Stimulated activated effector memory CD8-positive, alpha-beta T cell treated with anti-CD3 and anti-CD28 coated beads, Interleukin-12 subunit alpha, Interleukin-12 subunit beta, amount 100 ng/mL, for 72 hours (primary cell): ENCODE data around the gene PFKM.
A peak's percentile ranks its signal among the peaks of the same experiment; 100 is the strongest.
"Not testable (repeated sequence)": the region's sequence is repeated elsewhere in the genome, so short reads cannot be mapped to it uniquely, and the experiment has no call there.

Source experiments
- ATAC-seq: fragments of 150-1000 bp; cut with Tn5 transposase; 2 replicates; pipeline ENCODE4 v1.10.0; 2021
- DNase-seq, 2 donors: peaks; one replicate each; pipeline ENCODE4 v3.0.0; 2021 to 2022; ENCODE audit warnings: low spot score in 2 of 2
- H3K27ac Mint-ChIP-seq: one replicate; pipeline ENCODE4 v1.8.0; 2022; ENCODE audit warnings: mild to moderate bottlenecking, mixed read lengths
- H3K36me3 Mint-ChIP-seq: one replicate; pipeline ENCODE4 v1.8.0; 2022; ENCODE audit warnings: mild to moderate bottlenecking, mixed read lengths
- H3K4me1 Mint-ChIP-seq: one replicate; pipeline ENCODE4 v1.8.0; 2022; ENCODE audit warnings: mixed read lengths
- H3K4me3 Mint-ChIP-seq: one replicate; pipeline ENCODE4 v1.8.0; 2022; ENCODE audit warnings: mild to moderate bottlenecking, mixed read lengths
- H3K9me3 Mint-ChIP-seq: one replicate; pipeline ENCODE4 v1.8.0; 2022; ENCODE audit warnings: mixed read lengths

The PFKM gene

DNA sequence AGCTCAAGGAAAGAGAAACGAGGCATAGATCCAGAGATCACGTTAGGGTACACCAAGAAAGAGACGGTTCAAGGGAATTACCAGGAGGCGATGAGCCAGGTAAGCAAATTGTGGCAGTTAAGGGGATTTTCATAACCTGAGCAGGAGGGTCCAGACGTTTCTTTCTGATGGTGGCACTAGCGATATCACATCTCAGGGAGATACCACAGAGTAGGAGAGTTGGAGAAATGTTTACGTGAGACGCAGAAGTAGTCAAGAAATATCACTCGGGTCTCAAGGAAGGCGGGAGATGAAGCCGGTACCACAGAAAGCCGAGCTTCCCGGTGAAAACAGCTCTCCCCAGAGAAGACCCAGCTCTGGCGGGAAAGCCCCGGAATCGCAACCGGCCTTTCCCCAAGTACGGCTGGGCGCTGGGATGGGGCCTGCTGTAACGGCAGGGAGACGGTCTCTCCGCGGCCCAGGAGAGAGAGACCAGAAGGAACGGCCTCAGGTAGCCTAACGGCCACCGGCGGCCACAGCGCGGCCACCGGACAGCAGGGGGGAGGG, 13.8 kb upstream of the PFKM start:
- peak in 1 of 2 donors; percentile 39 for DNase-seq
- Mint-ChIP-seq H3K4me1 (peaks cover 41% of the 10 kb centered on the region), H3K27ac (peak overlapping the region; percentile 97), H3K36me3 (peaks cover 18% of the 10 kb centered on the region), H3K4me3 (peak overlapping the region; percentile 84), H3K9me3 (no peaks in the 10 kb centered on the region)
- ATAC-seq: peak; percentile 62

DNA sequence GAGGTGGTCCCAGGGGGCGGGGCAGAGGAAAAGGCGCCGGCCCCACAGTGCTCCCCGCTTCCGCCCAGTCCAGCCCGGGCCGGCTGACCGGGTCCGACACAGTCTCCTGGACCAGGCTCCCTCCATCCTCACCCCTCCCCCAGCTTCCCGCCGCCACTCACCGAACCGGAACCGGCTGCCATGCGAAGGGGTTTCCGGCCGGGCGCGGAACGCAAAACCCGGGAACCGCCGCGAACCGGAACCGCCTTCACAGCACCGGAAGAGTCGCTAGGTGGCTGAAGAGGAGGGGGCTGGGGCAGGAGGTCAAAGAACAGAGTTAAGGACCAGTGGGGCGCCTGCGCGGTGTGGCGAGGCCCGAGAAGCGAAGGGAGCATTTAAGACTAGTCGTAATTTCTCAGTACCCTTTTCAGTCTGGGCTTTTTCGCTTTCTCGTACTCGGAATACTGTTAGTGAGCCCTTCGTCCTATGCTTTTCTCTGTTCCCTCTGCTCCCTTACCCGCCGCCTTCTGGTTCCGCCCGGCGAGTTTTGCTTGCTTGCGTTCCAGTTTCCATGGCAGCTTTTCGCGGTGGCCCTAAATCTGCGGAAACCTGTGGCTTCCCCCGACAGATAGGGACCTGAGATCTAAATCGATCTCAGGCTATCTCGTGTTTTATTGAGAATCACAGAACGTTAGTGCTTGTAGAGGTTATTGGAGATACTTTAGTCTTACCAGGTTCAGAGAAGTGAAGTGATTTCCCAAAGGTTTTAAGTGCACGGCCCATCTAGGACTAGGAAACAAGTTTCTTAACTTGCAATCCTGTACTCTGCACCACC, 13.1 kb upstream of the PFKM start, which contains the start of gene SENP1:
TSS of gene SENP1 (minus strand) at position 213 of the 814 bp plus-strand sequence. CDS start 4,607 bp downstream, outside the sequence.
- Mint-ChIP-seq H3K9me3 (no peaks in the 10 kb centered on the region), H3K4me1 (peaks cover 41% of the 10 kb centered on the region), H3K36me3 (peaks cover 18% of the 10 kb centered on the region), H3K4me3 (peak within 1 kb of the TSS; percentile 84), H3K27ac (peak within 1 kb of the TSS; percentile 97)
- DNase-seq (peak; percentile 79 to 97), ATAC-seq (peak; percentile 90)

DNA sequence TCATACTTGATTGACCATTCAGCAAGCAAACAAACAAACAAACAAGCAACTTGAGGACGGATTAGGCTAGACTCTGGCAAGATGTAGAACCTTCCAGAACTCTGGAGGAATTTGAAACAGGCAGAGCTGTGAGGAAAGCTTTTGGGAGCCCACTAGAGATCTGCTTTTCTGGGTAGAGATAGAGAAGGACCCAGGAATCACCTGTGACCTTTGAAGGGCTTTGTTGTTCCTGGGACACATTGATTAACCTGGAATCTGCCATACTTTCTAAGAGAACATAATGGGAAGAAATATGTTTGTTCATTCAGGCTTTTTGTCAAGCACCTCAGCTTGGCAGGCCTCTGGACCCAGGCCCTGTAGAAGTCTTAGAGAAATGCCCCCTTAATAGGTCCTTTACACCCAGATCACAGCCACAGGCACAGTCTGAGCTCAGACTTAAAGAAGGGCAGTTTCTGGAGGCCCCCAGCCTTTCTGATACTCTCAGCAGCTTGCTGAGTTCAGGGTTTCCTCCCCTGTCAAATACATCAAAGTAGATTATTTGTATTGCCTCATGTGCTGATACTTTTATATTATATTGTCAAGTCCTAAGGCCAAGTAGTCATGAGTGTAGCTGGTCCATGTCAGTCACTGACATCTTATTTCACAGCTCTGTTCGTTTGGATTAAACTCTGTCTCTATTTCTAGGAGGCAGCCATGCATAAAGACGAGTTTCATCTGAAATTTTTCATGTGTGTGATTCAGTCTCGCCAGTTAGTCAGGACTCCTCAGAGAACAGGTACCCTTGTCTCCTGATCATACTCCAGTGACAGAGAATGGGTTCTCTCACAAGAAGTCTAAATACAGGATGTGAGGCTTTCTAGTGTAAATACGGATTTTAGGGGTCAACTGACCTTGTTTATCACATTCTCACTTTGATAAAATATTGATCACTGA, 12.2 kb upstream of the PFKM start:
- ATAC-seq (no peak), DNase-seq (no peak)
- peaks cover 41% of the 10 kb centered on the region for H3K4me1 Mint-ChIP-seq
- peak overlapping the region; percentile 97 for H3K27ac Mint-ChIP-seq
- peak overlapping the region; percentile 84 for H3K4me3 Mint-ChIP-seq
- peaks cover 18% of the 10 kb centered on the region for H3K36me3 Mint-ChIP-seq
- H3K9me3 Mint-ChIP-seq: no peaks in the 10 kb centered on the region

DNA sequence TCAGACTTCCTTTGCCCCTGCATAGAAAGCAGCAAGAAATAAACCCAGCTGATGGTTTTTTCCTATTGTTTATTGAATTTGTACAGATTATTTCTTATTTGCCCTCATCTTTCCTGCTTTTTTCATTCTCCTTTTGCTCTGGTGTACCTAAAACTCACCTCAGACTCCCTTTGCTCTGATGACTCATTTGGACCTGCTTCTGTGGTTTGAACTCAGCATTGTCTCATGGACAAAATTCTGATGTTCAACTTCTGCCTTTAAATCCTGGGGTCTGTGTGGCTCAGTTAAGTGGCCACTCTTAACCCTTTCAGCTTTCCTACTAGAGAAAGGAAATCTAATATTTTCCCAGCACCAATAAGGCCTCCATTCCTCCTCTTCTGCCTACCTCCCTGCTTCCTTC, 9.7 kb upstream of the PFKM start:
- Mint-ChIP-seq H3K9me3 (no peaks in the 10 kb centered on the region), H3K4me1 (peaks cover 26% of the 10 kb centered on the region), H3K27ac (no peak overlapping the region), H3K36me3 (peaks cover 18% of the 10 kb centered on the region), H3K4me3 (no peak overlapping the region)
- ATAC-seq (no peak), DNase-seq (no peak)

DNA sequence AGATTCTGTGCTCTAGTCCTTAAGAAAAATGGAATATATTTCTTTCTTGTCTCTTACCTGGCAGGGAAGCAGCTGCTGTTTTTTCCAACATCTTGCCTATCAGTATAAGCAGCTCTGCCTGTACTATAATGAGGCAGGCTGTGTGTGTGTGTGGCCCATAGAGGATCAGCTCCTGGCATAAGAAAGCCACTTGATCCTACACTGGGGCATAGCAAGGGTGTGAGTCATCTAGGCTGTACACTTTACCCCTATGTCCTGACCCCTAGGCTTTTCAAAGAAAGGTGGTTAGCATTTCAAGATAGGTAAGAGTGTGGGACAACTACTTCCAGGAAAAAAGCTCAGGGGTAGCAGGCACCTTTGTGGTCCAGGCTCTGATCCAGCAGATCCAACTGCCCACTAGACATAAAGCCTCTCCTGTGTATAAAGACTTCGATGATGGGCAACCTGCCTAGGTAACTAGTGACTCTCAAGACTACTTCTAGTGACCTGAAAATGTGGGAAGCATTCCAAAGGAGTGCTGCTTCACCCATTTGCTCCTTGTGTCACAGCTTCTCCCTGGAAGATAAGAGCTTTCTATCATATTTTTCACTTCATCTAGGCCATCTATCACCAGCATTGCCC, 8.4 kb upstream of the PFKM start:
- H3K36me3 Mint-ChIP-seq: peaks cover 10% of the 10 kb centered on the region
- DNase-seq: no peak
- no peak overlapping the region for H3K4me3 Mint-ChIP-seq
- no peak for ATAC-seq
- H3K9me3 Mint-ChIP-seq: no peaks in the 10 kb centered on the region
- no peak overlapping the region for H3K27ac Mint-ChIP-seq
- H3K4me1 Mint-ChIP-seq: peaks cover 20% of the 10 kb centered on the region

DNA sequence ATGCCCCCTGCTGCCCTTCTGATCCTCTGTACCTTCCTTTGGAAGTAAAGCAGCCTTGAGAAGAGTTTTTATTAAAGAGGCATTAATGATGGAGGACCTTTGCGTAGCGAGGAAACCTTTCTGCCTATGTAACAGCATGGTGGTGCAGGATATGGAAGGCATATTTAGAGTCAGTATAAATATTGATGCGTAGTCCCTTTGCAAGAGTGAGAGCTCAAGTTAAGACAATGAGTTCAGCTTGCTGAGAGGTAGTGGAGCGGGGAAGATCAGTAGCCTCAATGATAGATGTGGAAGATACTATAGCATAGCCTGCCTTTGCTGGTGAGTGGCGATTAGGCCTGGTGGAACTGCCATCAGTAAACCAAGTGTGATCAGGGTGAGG, 7.9 kb upstream of the PFKM start:
- ATAC-seq, H3K36me3 Mint-ChIP-seq, H3K9me3 Mint-ChIP-seq, H3K4me3 Mint-ChIP-seq, H3K27ac Mint-ChIP-seq, DNase-seq: not testable (repeated sequence)
- peaks cover 19% of the 10 kb centered on the region for H3K4me1 Mint-ChIP-seq

DNA sequence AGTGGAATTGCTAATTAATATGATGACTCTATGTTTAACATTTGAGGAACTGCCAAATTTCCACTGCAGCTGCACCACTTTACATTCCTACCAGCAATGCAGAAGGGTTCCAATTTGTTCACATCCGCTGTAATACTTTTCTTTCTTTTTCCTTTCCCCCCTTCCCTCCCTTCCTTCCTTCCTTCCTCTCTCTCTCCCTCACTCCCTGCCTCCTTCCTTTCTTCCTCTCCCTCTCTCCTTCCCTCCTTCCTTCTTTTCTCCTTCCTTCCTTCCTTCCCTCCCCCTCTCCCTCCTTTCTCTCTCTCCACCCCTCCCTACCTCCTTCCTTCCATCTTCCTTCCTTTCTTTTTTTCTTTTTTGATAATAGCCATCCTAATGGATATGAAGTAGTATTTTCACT, 3.2 kb upstream of the PFKM start:
- ATAC-seq (no peak), DNase-seq (no peak)
- Mint-ChIP-seq H3K4me1 (peaks cover 7% of the 10 kb centered on the region), H3K9me3 (no peaks in the 10 kb centered on the region), H3K27ac (no peak overlapping the region), H3K36me3 (no peaks in the 10 kb centered on the region), H3K4me3 (no peak overlapping the region)

DNA sequence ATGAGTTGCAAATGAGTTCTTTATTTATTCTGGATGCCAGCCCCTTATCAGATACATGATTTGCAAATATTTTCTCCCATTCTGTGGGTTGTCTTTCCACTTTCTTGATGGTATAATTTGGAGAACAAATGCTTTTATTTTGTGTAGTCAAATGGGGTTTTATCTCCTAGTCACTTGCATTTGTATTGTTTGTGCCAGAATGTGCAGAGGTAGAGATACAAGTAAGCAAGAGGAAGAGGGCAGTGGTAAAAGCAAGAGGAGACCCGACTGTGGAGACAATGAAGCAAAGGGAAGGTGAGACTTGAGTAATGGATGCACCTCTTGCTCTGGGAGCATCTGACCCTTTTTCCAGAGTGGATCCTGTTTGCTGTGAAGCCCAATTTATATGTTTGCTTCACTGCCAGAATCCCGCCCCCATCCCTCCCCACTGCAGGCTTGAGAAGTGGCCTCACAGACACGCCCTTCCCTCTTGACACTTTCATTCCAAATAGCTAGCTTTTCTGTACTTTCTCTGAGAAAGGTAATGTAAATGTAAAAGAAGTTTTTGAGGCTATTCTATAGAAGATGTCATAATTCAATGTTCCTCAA, 786 bp upstream of the PFKM start:
- peaks cover 7% of the 10 kb centered on the region for H3K4me1 Mint-ChIP-seq
- ATAC-seq: no peak
- H3K36me3 Mint-ChIP-seq: peaks cover 6% of the 10 kb centered on the region
- H3K4me3 Mint-ChIP-seq: peak overlapping the region; percentile 95
- no peak for DNase-seq
- H3K9me3 Mint-ChIP-seq: no peaks in the 10 kb centered on the region
- peak overlapping the region; percentile 87 for H3K27ac Mint-ChIP-seq

DNA sequence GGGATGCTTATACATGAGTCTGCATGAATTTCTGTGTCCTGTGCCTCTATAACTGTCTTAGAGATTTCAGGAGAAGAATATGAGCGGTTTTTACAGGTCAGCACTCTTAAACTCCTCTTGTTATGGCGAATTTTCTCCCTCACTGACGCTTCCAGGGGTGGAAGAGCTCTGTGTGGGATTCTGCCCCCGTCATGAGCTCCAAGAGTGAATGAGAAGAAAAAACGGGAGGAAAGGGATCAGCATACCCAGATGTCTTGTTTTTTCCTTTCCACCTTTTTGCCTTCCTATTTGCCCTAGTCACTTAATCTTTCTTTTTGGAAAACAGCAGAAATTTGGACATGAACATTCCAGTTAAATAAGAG, 651 bp downstream of the PFKM start:
- DNase-seq (no peak), ATAC-seq (no peak)
- Mint-ChIP-seq H3K9me3 (no peaks in the 10 kb centered on the region), H3K4me3 (peak overlapping the region; percentile 95), H3K27ac (peak overlapping the region; percentile 87), H3K36me3 (peaks cover 7% of the 10 kb centered on the region), H3K4me1 (peaks cover 7% of the 10 kb centered on the region)

DNA sequence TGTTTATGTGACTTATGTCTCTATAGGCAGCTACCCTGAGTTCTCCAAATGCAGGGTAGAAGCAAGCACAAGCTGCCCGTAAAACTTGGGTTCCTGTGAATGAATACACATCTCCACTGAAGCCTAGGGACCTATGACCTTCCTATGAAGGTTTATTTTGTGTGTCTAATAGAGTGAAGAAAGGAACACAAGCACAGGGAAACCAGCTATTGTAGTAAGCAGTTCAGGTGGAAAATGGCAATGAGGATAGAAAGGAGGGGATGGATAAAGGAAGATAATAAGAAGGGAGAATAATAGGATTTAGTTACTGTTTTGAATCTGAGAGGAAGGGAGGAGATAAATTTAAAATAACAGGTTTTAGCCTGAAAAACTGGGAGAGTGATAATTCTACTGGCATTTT, 2.4 kb downstream of the PFKM start:
- peaks cover 7% of the 10 kb centered on the region for H3K36me3 Mint-ChIP-seq
- DNase-seq: no peak
- H3K4me1 Mint-ChIP-seq: peaks cover 7% of the 10 kb centered on the region
- no peak for ATAC-seq
- no peaks in the 10 kb centered on the region for H3K9me3 Mint-ChIP-seq
- H3K4me3 Mint-ChIP-seq: no peak overlapping the region
- no peak overlapping the region for H3K27ac Mint-ChIP-seq

DNA sequence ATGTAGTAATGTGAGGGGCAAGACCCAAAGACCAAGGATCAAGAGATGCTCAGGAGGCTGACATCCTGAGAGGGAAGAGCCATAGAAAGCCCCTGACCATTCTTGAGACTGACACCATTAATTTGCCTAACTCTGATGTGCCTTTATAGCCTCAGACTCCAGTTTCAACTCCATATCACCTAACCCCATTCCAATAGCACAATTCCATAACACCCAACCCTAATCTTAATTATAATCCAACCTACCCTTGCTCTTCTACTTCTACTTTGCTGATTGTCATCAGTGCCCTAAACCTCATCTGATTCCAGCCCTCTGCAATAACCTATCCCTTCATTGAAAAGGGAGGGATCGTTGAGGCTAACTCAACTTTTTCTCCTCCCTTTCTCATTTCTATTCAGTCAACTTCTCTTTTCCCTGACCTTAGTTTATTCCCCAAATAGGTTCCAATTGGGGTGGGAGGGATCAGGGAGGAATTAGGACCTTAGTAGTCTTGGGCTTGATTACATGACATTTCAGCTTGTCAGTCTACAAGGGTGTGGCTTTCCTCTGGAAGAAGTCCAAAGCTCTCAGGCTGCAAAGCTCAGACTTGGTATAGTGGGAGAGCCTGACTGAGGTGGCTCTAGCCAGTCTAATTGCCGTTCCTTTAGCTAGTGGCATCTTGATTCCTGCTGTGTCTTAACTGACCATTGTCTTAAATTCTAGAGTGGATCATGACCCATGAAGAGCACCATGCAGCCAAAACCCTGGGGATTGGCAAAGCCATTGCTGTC, 3.1 kb downstream of the PFKM start:
- Mint-ChIP-seq H3K9me3 (no peaks in the 10 kb centered on the region), H3K4me3 (no peak overlapping the region), H3K27ac (no peak overlapping the region), H3K36me3 (peaks cover 10% of the 10 kb centered on the region), H3K4me1 (peaks cover 7% of the 10 kb centered on the region)
- DNase-seq: no peak
- no peak for ATAC-seq

DNA sequence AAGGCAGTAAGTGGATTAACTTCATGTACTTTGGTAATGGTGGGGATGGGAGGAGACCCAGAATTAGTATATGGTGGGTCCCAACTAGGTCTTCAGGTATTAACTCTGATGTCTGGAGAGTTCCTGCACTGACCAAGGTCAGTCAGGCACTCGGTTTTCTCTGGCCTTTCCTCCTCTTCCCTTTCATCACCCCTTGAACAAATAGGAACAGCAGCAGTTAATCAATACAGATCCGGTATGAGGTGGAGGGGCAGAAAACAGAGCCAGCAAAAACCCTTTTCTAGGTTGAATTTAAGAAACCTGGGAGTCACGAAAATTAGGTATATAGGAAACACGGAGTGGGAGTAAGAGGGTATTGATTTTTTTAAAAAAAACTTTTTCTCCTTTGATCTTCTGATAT, 4.0 kb downstream of the PFKM start:
- Mint-ChIP-seq H3K4me1 (peaks cover 7% of the 10 kb centered on the region), H3K9me3 (no peaks in the 10 kb centered on the region), H3K36me3 (peaks cover 12% of the 10 kb centered on the region), H3K27ac (no peak overlapping the region), H3K4me3 (no peak overlapping the region)
- DNase-seq (no peak), ATAC-seq (no peak)

DNA sequence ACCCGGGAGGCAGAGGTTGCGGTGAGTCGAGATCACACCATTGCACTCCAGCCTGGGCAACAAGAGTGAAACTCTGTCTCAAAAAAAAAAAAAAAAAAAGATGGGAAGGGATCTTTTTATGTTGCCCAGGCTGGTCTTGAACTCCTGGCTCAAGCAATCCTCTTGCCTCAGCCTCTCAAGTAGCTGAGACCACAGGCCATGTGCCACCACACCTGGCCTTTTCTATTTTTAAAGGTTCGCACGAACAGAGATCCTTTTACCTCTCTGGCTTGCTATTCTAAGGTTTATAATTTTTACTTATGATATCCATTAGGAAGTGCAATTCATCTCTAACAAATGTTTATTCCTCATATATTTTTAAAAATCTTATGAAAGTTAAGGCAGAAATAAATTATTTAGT, 6.4 kb downstream of the PFKM start:
- H3K4me1 Mint-ChIP-seq, DNase-seq, ATAC-seq, H3K4me3 Mint-ChIP-seq, H3K27ac Mint-ChIP-seq, H3K9me3 Mint-ChIP-seq: not testable (repeated sequence)
- H3K36me3 Mint-ChIP-seq: peaks cover 18% of the 10 kb centered on the region

DNA sequence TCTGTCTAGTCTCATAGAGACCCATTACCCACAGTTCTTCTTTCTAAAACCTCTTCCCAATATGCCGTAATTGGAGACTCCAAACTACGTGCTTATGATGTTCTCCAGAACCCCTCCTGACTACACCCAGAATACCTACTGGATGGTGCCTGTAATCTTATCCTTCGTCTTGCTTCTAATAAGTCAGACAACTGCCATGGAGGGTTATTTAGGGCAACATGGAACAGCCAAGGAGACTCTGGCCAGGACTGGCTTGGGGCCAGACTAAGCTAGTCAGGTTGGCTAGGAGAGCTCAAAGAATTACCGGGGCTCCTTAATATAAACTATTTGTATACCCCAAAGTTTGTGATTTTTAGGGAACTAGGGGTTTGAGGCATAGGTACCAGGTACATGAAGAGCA, 6.8 kb downstream of the PFKM start:
- H3K27ac Mint-ChIP-seq: no peak overlapping the region
- peaks cover 19% of the 10 kb centered on the region for H3K36me3 Mint-ChIP-seq
- H3K9me3 Mint-ChIP-seq: no peaks in the 10 kb centered on the region
- DNase-seq: no peak
- no peak overlapping the region for H3K4me3 Mint-ChIP-seq
- no peaks in the 10 kb centered on the region for H3K4me1 Mint-ChIP-seq
- no peak for ATAC-seq
